Transverse colon (tissue), 4 donors: ENCODE data around the gene LRRC14B.

Source experiments
- CTCF ChIP-seq, 5 experiments: fragments of 200-600 bp in 3 of 5; fragments of 450-650 bp in 2 of 5; sonication (generic) in 3 of 5; IDR thresholded peaks; 1 replicate in 2 of 5; 2 replicates in 3 of 5; pipeline ENCODE4 v1.5.1; 2016 to 2017; ENCODE audit warnings: antibody characterized with exemption in 5 of 5, inconsistent platforms in 3 of 5, mild to moderate bottlenecking in 2 of 5, moderate library complexity in 1 of 5
- POLR2A ChIP-seq: fragments of 450-650 bp; IDR thresholded peaks from one replicate; pipeline ENCODE4 v1.6.1; 2016; ENCODE audit warnings: antibody characterized with exemption, mild to moderate bottlenecking, moderate library complexity
- POLR2AphosphoS5 ChIP-seq, 3 donors: sonication (generic); formaldehyde crosslinking; IDR thresholded peaks; one replicate each; pipeline ENCODE4 v1.6.1; 2016; ENCODE audit warnings: antibody characterized with exemption in 3 of 3

DNA sequence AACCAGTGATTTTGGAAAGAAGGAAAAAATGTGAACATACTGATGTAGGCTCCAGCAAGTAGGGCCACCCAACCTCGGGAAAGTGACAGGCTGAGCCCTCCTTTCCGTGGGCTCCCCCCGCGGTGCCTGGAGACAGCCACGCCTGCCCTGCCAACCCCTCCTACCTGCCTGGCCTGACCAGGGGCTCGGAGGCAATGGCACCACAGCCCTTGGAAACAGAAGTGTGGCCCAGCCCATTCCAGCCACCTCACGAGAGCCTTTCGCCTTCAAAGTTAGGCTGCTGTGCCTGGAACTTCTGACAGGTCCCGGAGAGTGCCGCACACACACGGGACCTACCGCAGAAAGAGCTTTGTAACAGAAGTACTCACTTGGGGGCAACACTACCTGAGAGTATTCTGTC, 49.5 kb upstream of the LRRC14B start:
- TF ChIP-seq CTCF (IDR thresholded peaks at IDR 0.05) (no peak), POLR2A (no peak), POLR2AphosphoS5 (IDR thresholded peaks at IDR 0.05) (no peak)
